ENCODE data around the gene COLEC12.

COLEC12 gene

DNA sequence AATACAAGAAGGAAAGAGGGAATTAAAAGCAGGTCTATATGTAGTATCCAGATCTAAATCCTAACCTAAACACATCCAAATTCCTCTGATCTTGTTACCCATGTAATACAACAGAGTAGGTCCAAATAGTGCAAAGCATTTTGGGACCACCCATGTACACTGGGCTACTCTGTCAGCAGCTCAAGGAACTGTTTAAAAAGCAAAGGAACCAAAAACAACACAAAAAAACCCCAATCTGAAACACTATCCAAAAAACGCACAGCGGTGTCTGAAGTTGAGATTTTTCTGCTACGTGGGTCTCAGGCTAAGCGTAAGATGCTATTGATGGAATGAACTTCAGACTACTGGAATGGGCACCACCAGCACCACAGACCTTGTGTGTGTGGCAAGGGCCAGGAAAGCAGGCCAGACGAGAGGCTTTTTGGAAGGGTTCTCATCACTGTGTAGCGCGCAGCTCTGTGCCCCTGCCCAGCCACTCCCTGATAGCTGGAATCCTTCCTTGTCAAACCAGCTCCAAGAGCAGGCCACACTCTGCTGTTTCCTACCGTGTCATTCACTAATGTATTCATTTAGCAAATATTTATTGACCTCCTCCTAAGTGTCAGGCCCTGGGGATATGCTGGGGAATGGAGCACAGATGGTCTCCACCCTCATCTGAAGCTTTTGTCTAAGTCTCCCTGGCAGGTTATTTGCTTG, 101.4 kb downstream of the COLEC12 start:
- Histone ChIP-seq H3K36me3 (ENCODE audit: insufficient read depth, low read length) (no peaks in the 10 kb centered on the region), H3K4me3 (no peak overlapping the region), H3K9ac (ENCODE audit: insufficient read length) (no peak overlapping the region), H3K9me3 (ENCODE audit: low read depth, low read length) (no peaks in the 10 kb centered on the region), H3K27ac (0 out of 2 replicates have a peak overlapping the region, but pooled peaks have one; percentile 19)
- TF ChIP-seq EZH2 (IDR thresholded peaks at IDR 0.05) (no peak), FOXP2 (optimal IDR thresholded peaks at IDR 0.05; ENCODE audit: control extremely low read depth, extremely low read length, insufficient read depth) (no peak), POLR2AphosphoS5 (IDR thresholded peaks at IDR 0.05; ENCODE audit: borderline replicate concordance, low read depth, low read length) (no peak)
- no peak for DNase-seq (ENCODE audit: low read depth, low spot score)

DNA sequence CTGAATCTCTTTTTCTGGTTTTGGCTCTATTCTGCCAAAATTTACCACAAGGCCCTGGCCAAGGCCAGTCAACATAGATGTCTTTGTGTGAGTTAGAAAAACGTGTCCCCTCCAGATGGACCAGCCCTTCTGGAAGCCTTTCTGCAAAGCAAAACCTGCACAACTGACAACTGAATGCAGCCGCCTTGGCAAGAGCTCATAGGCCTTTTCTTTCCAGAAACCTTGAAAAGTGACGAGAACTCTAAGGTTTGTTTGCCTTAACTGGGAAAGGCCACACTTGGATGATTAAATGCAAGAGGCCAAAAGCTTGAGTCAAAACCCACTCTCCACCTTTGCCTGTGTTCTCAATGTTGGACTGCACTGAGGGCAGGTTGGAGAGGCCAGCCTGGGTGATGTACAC, 103.9 kb downstream of the COLEC12 start:
- Histone ChIP-seq H3K9me3 (ENCODE audit: low read depth, low read length) (no peaks in the 10 kb centered on the region), H3K36me3 (ENCODE audit: insufficient read depth, low read length) (no peaks in the 10 kb centered on the region), H3K9ac (ENCODE audit: insufficient read length) (no peak overlapping the region), H3K4me3 (no peak overlapping the region), H3K27ac (peak overlapping the region; percentile 95)
- DNase-seq (ENCODE audit: low read depth, low spot score) = no peak
- no peak for TF ChIP-seq EZH2 (IDR thresholded peaks at IDR 0.05)
- no peak for TF ChIP-seq FOXP2 (optimal IDR thresholded peaks at IDR 0.05; ENCODE audit: control extremely low read depth, extremely low read length, insufficient read depth)
- TF ChIP-seq POLR2AphosphoS5 (IDR thresholded peaks at IDR 0.05; ENCODE audit: borderline replicate concordance, low read depth, low read length) = no peak

DNA sequence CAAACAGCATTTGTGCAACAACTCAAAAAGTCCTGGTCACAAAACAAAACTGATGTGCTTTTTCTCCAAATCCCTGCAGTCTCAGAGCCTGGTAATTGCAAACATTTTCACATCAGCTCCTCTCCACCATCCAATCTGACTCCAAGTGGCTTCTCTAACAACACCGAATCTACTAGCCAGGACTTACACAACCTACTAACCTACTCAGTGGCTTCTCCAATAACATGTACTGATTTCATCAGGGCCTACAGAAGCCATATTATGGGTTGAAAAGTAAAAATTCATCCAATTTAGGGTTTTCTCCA, 104.3 kb downstream of the COLEC12 start:
- Histone ChIP-seq H3K4me3 (peak overlapping the region; percentile 51), H3K9me3 (ENCODE audit: low read depth, low read length) (no peaks in the 10 kb centered on the region), H3K36me3 (ENCODE audit: insufficient read depth, low read length) (no peaks in the 10 kb centered on the region), H3K27ac (peak overlapping the region; percentile 95), H3K9ac (ENCODE audit: insufficient read length) (no peak overlapping the region)
- no peak for DNase-seq (ENCODE audit: low read depth, low spot score)
- TF ChIP-seq EZH2 (IDR thresholded peaks at IDR 0.05) = no peak
- TF ChIP-seq POLR2AphosphoS5 (IDR thresholded peaks at IDR 0.05; ENCODE audit: borderline replicate concordance, low read depth, low read length) = no peak
- TF ChIP-seq FOXP2 (optimal IDR thresholded peaks at IDR 0.05; ENCODE audit: control extremely low read depth, extremely low read length, insufficient read depth) = no peak

DNA sequence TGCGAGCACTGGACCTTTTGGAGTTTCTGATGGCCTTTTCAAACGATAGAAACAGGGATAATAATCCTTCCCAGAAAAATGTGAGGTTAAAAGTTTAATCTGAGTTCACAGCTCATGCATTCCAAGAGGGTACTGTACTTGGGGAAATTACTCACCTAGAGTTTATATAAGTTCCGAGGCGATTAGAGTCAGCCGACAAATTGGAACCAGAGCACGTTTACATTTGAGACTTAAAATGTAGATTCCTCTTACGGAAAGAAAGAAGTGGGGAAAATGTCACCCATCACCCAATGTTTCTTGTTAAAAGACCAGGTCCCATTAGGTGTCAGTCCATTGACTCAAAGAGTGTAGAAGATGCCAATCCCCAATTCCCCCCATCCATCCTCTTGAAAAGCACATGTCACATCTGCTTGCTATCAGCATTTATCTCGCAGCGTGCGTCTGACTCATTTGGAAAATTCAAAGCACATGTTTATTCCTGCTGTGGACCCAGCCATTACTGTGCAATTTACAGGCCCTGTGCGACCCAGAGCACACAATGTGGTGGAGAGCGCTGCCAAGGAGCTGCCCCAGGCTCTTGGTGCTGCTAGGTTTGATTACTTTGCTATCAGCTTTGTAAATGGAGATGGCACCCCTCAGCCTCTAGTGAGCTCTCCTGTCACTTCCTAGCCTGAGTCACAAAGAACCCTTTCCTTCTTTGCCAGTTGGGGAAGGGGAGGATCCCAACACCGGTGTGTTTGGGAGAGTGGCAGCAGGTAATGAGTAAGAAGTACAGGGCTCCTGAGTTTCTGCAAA, 104.8 kb downstream of the COLEC12 start:
- TF ChIP-seq POLR2AphosphoS5 (IDR thresholded peaks at IDR 0.05; ENCODE audit: borderline replicate concordance, low read depth, low read length) (peak; percentile 21; the same call in 1 of the 2 replicates), FOXP2 (optimal IDR thresholded peaks at IDR 0.05; ENCODE audit: control extremely low read depth, extremely low read length, insufficient read depth) (peak; percentile 67), EZH2 (IDR thresholded peaks at IDR 0.05) (no peak)
- peak overlapping the region; percentile 51 for H3K4me3 ChIP-seq
- no peak for DNase-seq (ENCODE audit: low read depth, low spot score)
- no peaks in the 10 kb centered on the region for H3K9me3 ChIP-seq (ENCODE audit: low read depth, low read length)
- no peak overlapping the region for H3K9ac ChIP-seq (ENCODE audit: insufficient read length)
- H3K36me3 ChIP-seq (ENCODE audit: insufficient read depth, low read length) = no peaks in the 10 kb centered on the region
- peak overlapping the region; percentile 95 for H3K27ac ChIP-seq

DNA sequence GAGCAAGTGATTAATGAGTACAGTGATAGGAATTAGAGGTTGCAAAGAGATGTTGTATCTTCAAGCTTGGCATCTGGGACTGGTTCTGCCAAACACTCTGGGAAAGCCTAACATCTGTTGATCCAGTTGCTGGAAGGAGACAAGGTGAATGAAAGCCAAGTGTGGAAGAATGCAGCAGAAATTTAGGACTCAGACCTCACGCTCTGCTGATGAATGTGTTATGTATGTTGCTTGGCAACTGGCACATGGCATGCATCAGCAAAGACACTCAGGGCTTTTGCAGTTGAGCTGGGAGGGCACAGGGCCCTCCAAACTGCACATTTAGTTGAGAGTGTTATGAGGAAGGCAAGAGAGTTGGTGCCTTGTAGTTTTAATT, 105.5 kb downstream of the COLEC12 start:
- no peak overlapping the region for H3K9ac ChIP-seq (ENCODE audit: insufficient read length)
- peak overlapping the region; percentile 95 for H3K27ac ChIP-seq
- H3K9me3 ChIP-seq (ENCODE audit: low read depth, low read length) = no peaks in the 10 kb centered on the region
- no peaks in the 10 kb centered on the region for H3K36me3 ChIP-seq (ENCODE audit: insufficient read depth, low read length)
- TF ChIP-seq EZH2 (IDR thresholded peaks at IDR 0.05) = no peak
- TF ChIP-seq POLR2AphosphoS5 (IDR thresholded peaks at IDR 0.05; ENCODE audit: borderline replicate concordance, low read depth, low read length) = no peak
- H3K4me3 ChIP-seq = peak overlapping the region; percentile 51; the same call in 1 of the 2 replicates
- no peak for DNase-seq (ENCODE audit: low read depth, low spot score)

DNA sequence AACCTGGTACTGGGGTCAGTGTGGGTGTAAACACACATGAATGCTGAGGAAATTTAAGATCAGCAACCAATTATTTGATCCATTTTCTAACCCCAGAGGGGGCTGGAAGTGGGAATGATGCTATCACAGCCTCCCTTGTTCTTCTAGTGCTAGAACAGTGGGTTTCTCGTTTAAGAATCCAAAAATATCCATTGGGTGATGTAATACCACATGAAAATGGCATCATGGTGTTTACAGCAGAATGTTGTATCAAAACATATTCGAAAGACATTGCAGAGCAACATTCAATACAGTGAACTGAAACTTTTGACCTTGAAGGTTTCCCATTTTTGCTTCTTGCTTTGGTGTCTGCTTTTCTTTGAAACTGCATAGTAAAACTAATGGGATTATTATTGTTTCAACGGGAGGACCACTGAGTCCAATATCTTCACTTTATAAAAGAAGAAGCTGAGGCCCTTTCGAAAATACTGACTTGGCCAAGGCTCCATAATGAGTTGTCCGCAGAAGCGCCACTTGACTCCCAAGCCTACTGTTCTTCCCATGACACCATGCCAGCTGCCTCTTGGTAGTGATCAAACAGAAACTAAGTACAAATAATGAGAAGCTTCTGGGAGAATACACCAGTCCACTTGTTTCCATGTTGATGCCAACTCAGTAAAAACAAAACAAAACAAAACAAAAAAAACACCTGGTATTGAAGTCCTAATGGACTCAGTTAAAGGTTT, 106.1 kb downstream of the COLEC12 start:
- TF ChIP-seq POLR2AphosphoS5 (IDR thresholded peaks at IDR 0.05; ENCODE audit: borderline replicate concordance, low read depth, low read length) (no peak), EZH2 (IDR thresholded peaks at IDR 0.05) (no peak), FOXP2 (optimal IDR thresholded peaks at IDR 0.05; ENCODE audit: control extremely low read depth, extremely low read length, insufficient read depth) (no peak)
- Histone ChIP-seq H3K9me3 (ENCODE audit: low read depth, low read length) (no peaks in the 10 kb centered on the region), H3K27ac (peak overlapping the region; percentile 95), H3K9ac (ENCODE audit: insufficient read length) (no peak overlapping the region), H3K4me3 (peak overlapping the region; percentile 51; the same call in 1 of the 2 replicates), H3K36me3 (ENCODE audit: insufficient read depth, low read length) (no peaks in the 10 kb centered on the region)
- DNase-seq (ENCODE audit: low read depth, low spot score) = no peak

DNA sequence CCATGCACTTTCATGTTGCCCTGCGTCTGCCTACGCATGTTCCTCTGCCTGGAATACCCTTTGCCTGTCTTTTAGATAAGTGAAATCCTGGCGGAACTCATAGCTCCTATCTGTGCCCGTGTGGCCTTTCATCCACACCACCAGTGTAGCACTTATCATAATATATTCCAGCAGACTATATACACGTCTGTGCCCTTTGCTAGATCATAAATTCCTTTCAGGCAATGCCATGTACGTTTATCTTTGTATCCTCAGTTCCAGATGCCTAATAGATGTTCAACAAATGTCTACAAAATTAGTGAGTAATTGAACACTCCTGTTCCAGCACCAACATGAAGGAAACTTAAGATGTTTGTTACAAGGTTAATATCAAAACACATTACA, 106.9 kb downstream of the COLEC12 start:
- TF ChIP-seq POLR2AphosphoS5 (IDR thresholded peaks at IDR 0.05; ENCODE audit: borderline replicate concordance, low read depth, low read length) (no peak), EZH2 (IDR thresholded peaks at IDR 0.05) (no peak), FOXP2 (optimal IDR thresholded peaks at IDR 0.05; ENCODE audit: control extremely low read depth, extremely low read length, insufficient read depth) (no peak)
- DNase-seq (ENCODE audit: low read depth, low spot score) = no peak
- H3K9ac ChIP-seq (ENCODE audit: insufficient read length) = no peak overlapping the region
- no peaks in the 10 kb centered on the region for H3K36me3 ChIP-seq (ENCODE audit: insufficient read depth, low read length)
- H3K27ac ChIP-seq = 0 out of 2 replicates have a peak overlapping the region, but pooled peaks have one; percentile 19
- no peak overlapping the region for H3K4me3 ChIP-seq
- no peaks in the 10 kb centered on the region for H3K9me3 ChIP-seq (ENCODE audit: low read depth, low read length)

DNA sequence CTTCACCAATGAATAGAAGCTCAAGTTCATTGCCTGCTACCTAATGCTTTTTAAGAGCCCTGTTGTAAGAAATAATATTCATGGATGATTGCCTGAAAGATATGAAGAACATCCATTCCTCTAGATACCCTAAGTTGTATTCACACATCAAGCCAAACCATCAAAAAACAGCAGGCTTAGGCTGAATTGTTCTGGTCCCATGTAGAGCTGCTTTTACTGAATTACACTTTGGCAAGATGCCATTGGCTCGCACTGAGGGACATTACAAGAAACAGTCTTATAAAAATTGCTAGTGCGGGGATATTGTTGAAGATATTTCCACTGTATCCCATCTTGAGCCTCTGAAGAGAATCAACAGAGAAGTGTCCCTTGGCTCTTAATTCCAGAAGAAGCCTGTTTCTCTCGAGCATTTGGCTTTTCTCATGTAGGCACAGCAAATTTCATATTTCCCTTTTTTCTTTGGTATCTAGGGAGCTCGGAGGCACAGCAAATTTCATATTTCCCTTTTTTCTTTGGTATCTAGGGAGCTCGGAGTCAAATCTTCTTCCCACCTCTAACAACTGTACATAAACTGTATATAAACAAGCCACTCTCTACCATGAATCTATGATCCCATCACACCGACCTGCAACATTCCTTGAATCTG, 107.5 kb downstream of the COLEC12 start:
- TF ChIP-seq FOXP2 (optimal IDR thresholded peaks at IDR 0.05; ENCODE audit: control extremely low read depth, extremely low read length, insufficient read depth) = no peak
- TF ChIP-seq EZH2 (IDR thresholded peaks at IDR 0.05) = no peak
- TF ChIP-seq POLR2AphosphoS5 (IDR thresholded peaks at IDR 0.05; ENCODE audit: borderline replicate concordance, low read depth, low read length) = no peak
- Histone ChIP-seq H3K4me3 (no peak overlapping the region), H3K36me3 (ENCODE audit: insufficient read depth, low read length) (no peaks in the 10 kb centered on the region), H3K9ac (ENCODE audit: insufficient read length) (no peak overlapping the region), H3K9me3 (ENCODE audit: low read depth, low read length) (no peaks in the 10 kb centered on the region), H3K27ac (0 out of 2 replicates have a peak overlapping the region, but pooled peaks have one; percentile 19)
- DNase-seq (ENCODE audit: low read depth, low spot score) = no peak
